Parathyroid adenoma (tissue), 2 donors: ENCODE data around the gene TBL2.

Experiments
- H2AFZ ChIP-seq: fragments of 300-600 bp; sonication (generic); one replicate; pipeline ENCODE4 v1.7.0; 2017; ENCODE audit warnings: antibody characterized with exemption, mild to moderate bottlenecking
- H3K27ac ChIP-seq: fragments of 300-600 bp; sonication (generic); one replicate; pipeline ENCODE4 v1.7.0; 2017
- H3K27me3 ChIP-seq: fragments of 300-600 bp; sonication (generic); one replicate; pipeline ENCODE4 v1.7.0; 2017; ENCODE audit warnings: low read length; ENCODE audit not compliant: control insufficient read depth, insufficient read depth
- H3K36me3 ChIP-seq: fragments of 300-600 bp; sonication (generic); one replicate; pipeline ENCODE4 v1.7.0; 2017; ENCODE audit warnings: low read length; ENCODE audit not compliant: control insufficient read depth, insufficient read depth
- H3K4me1 ChIP-seq: fragments of 300-600 bp; sonication (generic); one replicate; pipeline ENCODE4 v1.7.0; 2017; ENCODE audit warnings: control low read depth
- H3K4me2 ChIP-seq: fragments of 300-600 bp; sonication (generic); one replicate; pipeline ENCODE4 v1.7.0; 2017; ENCODE audit warnings: low read length
- H3K4me3 ChIP-seq: fragments of 300-600 bp; sonication (generic); one replicate; pipeline ENCODE4 v1.7.0; 2017; ENCODE audit warnings: low read depth, low read length
- H3K79me2 ChIP-seq: fragments of 300-600 bp; sonication (generic); one replicate; pipeline ENCODE4 v1.7.0; 2017; ENCODE audit warnings: control low read depth
- H3K9ac ChIP-seq: fragments of 300-600 bp; sonication (generic); one replicate; pipeline ENCODE4 v1.7.0; 2017; ENCODE audit warnings: mild to moderate bottlenecking
- H3K9me3 ChIP-seq: fragments of 300-600 bp; sonication (generic); one replicate; pipeline ENCODE4 v1.7.0; 2017; ENCODE audit warnings: low read length; ENCODE audit not compliant: control insufficient read depth
- CTCF ChIP-seq: fragments of 300-600 bp; sonication (generic); IDR thresholded peaks from one replicate; pipeline ENCODE4 v1.7.0; 2017; ENCODE audit warnings: antibody characterized with exemption, mild to moderate bottlenecking
- donor health status: primary hyperparathyroidism.

Gene TBL2

GRCh38 chr7:73573791-73574190 is 4.6 kb downstream of the TBL2 start:
- no peak overlapping the region for H3K4me3 ChIP-seq
- TF ChIP-seq CTCF, result no peak
- no peaks in the 10 kb centered on the region for H3K9me3 ChIP-seq
- H3K9ac ChIP-seq, result no peak overlapping the region
- H3K36me3 ChIP-seq, result no peaks in the 10 kb centered on the region
- H3K4me1 ChIP-seq, result no peaks in the 10 kb centered on the region
- H3K27me3 ChIP-seq, result no peaks in the 10 kb centered on the region
- H2AFZ ChIP-seq, result no peak overlapping the region
- H3K4me2 ChIP-seq, result no peak overlapping the region
- peaks cover 9% of the 10 kb centered on the region for H3K79me2 ChIP-seq
- no peak overlapping the region for H3K27ac ChIP-seq

DNA sequence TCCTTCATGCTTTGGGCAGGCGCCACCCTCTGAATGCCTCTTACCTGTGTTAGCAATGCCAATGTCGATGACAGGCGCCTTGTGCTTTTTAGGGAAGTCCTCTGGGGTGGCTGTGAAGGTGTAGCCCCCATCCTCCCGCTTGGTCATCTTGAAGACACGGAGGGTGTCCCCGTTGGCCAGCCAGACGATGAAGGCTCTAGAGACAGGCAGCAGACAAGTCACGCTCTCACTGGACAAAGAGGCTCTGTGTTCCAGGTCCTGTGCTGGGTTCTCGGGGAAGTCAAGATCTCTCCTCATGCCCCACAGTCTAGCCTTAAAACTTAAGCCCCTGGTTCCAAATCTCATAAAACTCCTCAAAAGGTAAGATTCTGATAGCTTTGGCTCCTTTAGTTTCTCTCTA is 5.1 kb downstream of the TBL2 start:
- no peaks in the 10 kb centered on the region for H3K36me3 ChIP-seq

GRCh38 chr7:73572767-73573186 is 5.6 kb downstream of the TBL2 start:
- Histone ChIP-seq H3K4me2 (no peak overlapping the region), H3K79me2 (peaks cover 5% of the 10 kb centered on the region), H3K36me3 (no peaks in the 10 kb centered on the region)

More for the DNA sequence above, 5.1 kb downstream of the TBL2 start:
- H2AFZ ChIP-seq, result no peak overlapping the region
- TF ChIP-seq CTCF, result no peak
- no peak overlapping the region for H3K27ac ChIP-seq
- no peaks in the 10 kb centered on the region for H3K4me1 ChIP-seq
- no peak overlapping the region for H3K9ac ChIP-seq
- H3K27me3 ChIP-seq, result no peaks in the 10 kb centered on the region
- H3K9me3 ChIP-seq, result no peaks in the 10 kb centered on the region
- H3K4me2 ChIP-seq, result no peak overlapping the region
- peaks cover 9% of the 10 kb centered on the region for H3K79me2 ChIP-seq
- H3K4me3 ChIP-seq, result no peak overlapping the region

GRCh38 chr7:73570977-73571376 is 7.4 kb downstream of the TBL2 start:
- no peaks in the 10 kb centered on the region for H3K36me3 ChIP-seq
- H3K9me3 ChIP-seq, result no peaks in the 10 kb centered on the region
- no peaks in the 10 kb centered on the region for H3K4me1 ChIP-seq
- no peak for TF ChIP-seq CTCF
- H3K4me3 ChIP-seq, result no peak overlapping the region
- no peak overlapping the region for H2AFZ ChIP-seq
- no peaks in the 10 kb centered on the region for H3K79me2 ChIP-seq
- no peak overlapping the region for H3K27ac ChIP-seq
- no peak overlapping the region for H3K4me2 ChIP-seq
- no peaks in the 10 kb centered on the region for H3K27me3 ChIP-seq
- no peak overlapping the region for H3K9ac ChIP-seq

More at GRCh38 chr7:73572767-73573186, 5.6 kb downstream of the TBL2 start:
- Histone ChIP-seq H2AFZ (no peak overlapping the region), H3K9me3 (no peaks in the 10 kb centered on the region), H3K27ac (no peak overlapping the region), H3K4me3 (no peak overlapping the region), H3K27me3 (no peaks in the 10 kb centered on the region), H3K9ac (no peak overlapping the region), H3K4me1 (no peaks in the 10 kb centered on the region)
- TF ChIP-seq CTCF, result no peak

DNA sequence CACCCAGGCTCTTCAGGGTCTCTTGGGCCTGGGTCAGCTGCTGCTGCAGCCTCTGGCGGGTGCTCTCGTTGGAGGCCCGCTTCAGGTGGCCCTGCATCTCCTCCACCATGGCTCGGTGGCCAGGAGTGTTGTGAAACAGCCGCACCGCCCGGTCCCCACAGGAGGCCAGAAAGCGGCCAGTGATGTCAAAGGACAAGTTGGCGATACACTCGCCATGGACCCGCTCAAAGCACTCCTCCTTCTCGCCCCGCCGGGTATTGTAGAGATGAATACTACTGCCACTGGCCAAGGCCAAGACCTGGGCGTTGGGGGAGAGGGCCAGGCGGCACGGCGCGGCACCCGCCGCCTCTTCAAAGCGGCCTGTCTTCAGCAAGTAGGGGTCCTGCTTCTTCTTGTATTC is 7.9 kb downstream of the TBL2 start:
- no peaks in the 10 kb centered on the region for H3K79me2 ChIP-seq
- no peak overlapping the region for H3K4me3 ChIP-seq
- no peaks in the 10 kb centered on the region for H3K36me3 ChIP-seq
- TF ChIP-seq CTCF, result no peak
- no peak overlapping the region for H3K4me2 ChIP-seq
- no peak overlapping the region for H2AFZ ChIP-seq
- H3K27ac ChIP-seq, result no peak overlapping the region
- H3K4me1 ChIP-seq, result no peaks in the 10 kb centered on the region
- no peaks in the 10 kb centered on the region for H3K9me3 ChIP-seq
- H3K27me3 ChIP-seq, result no peaks in the 10 kb centered on the region
- no peak overlapping the region for H3K9ac ChIP-seq
